ENCODE measurements around the gene GRIA4. TPM values are rescaled to one million over a fixed set of nuclear protein-coding genes. Genes with fewer than 3 reads are reported as not detected.

Gene GRIA4
- total and polyA plus RNA-seq, 5 donors, result 0.05 to 0.17 TPM; not detected in 3

- 40% methylated on average over 3 of the region's 3 CpGs for WGBS
- no peak for ATAC-seq
Measured at GRCh38 chr11:105790840-105791239, 181.0 kb downstream of the GRIA4 start.

GRCh38 chr11:105793092-105793491 is 183.2 kb downstream of the GRIA4 start:
- no peak overlapping the region for H3K27ac ChIP-seq (ENCODE audit: low read length)
- H3K4me3 ChIP-seq (ENCODE audit: low read length), result no peak overlapping the region
- intact Hi-C loops (cut with DNase I), result no loop called here
- ATAC-seq, result no peak
- no peak for DNase-seq
- H3K9me3 ChIP-seq (ENCODE audit: control insufficient read depth, low read length), result no peaks in the 10 kb centered on the region
- 58% methylated on average over 2 of the region's 2 CpGs for WGBS
- H3K27me3 ChIP-seq (ENCODE audit: control insufficient read depth, insufficient read depth), result no peaks in the 10 kb centered on the region
- no peaks in the 10 kb centered on the region for H3K4me1 ChIP-seq (ENCODE audit: control insufficient read depth, insufficient read depth, low read length)

More at GRCh38 chr11:105790840-105791239, 181.0 kb downstream of the GRIA4 start:
- H3K4me3 ChIP-seq (ENCODE audit: low read length), result no peak overlapping the region
- no peaks in the 10 kb centered on the region for H3K27me3 ChIP-seq (ENCODE audit: control insufficient read depth, insufficient read depth)
- intact Hi-C loops (cut with DNase I), result no loop called here
- H3K4me1 ChIP-seq (ENCODE audit: control insufficient read depth, insufficient read depth, low read length), result no peaks in the 10 kb centered on the region
- no peak for DNase-seq
- H3K27ac ChIP-seq (ENCODE audit: low read length), result no peak overlapping the region
- no peaks in the 10 kb centered on the region for H3K9me3 ChIP-seq (ENCODE audit: control insufficient read depth, low read length)

- H3K4me3 ChIP-seq (ENCODE audit: low read length), result no peak overlapping the region
- ATAC-seq (no peak), DNase-seq (no peak)
- intact Hi-C loops (cut with DNase I), result no loop called here
- H3K27me3 ChIP-seq (ENCODE audit: control insufficient read depth, insufficient read depth), result no peaks in the 10 kb centered on the region
- WGBS, result 78% methylated on average over 2 of the region's 2 CpGs
- no peaks in the 10 kb centered on the region for H3K9me3 ChIP-seq (ENCODE audit: control insufficient read depth, low read length)
- H3K27ac ChIP-seq (ENCODE audit: low read length), result no peak overlapping the region
- H3K4me1 ChIP-seq (ENCODE audit: control insufficient read depth, insufficient read depth, low read length), result no peaks in the 10 kb centered on the region
Measured at GRCh38 chr11:105799263-105799662, 189.4 kb downstream of the GRIA4 start.

GRCh38 chr11:105799728-105800462 is 190.0 kb downstream of the GRIA4 start:
- Histone ChIP-seq H3K4me1 (ENCODE audit: control insufficient read depth, insufficient read depth, low read length) (no peaks in the 10 kb centered on the region), H3K9me3 (ENCODE audit: control insufficient read depth, low read length) (no peaks in the 10 kb centered on the region), H3K27me3 (ENCODE audit: control insufficient read depth, insufficient read depth) (no peaks in the 10 kb centered on the region), H3K27ac (ENCODE audit: low read length) (no peak overlapping the region), H3K4me3 (ENCODE audit: low read length) (no peak overlapping the region)
- no peak for ATAC-seq
- intact Hi-C loops (cut with DNase I), result no loop called here
- DNase-seq, result no peak
- 65% methylated on average over 2 of the region's 2 CpGs for WGBS

- intact Hi-C loops (cut with DNase I), result no loop called here
- DNase-seq (no peak), ATAC-seq (no peak)
- Histone ChIP-seq H3K9me3 (ENCODE audit: control insufficient read depth, low read length) (no peaks in the 10 kb centered on the region), H3K4me1 (ENCODE audit: control insufficient read depth, insufficient read depth, low read length) (no peaks in the 10 kb centered on the region), H3K27ac (ENCODE audit: low read length) (no peak overlapping the region), H3K27me3 (ENCODE audit: control insufficient read depth, insufficient read depth) (no peaks in the 10 kb centered on the region), H3K4me3 (ENCODE audit: low read length) (no peak overlapping the region)
Measured at GRCh38 chr11:105802390-105802789, 192.5 kb downstream of the GRIA4 start.

GRCh38 chr11:105811242-105811641 is 201.4 kb downstream of the GRIA4 start:
- Histone ChIP-seq H3K27me3 (ENCODE audit: control insufficient read depth, insufficient read depth) (no peaks in the 10 kb centered on the region), H3K4me1 (ENCODE audit: control insufficient read depth, insufficient read depth, low read length) (no peaks in the 10 kb centered on the region), H3K4me3 (ENCODE audit: low read length) (no peak overlapping the region), H3K9me3 (ENCODE audit: control insufficient read depth, low read length) (no peaks in the 10 kb centered on the region), H3K27ac (ENCODE audit: low read length) (no peak overlapping the region)
- intact Hi-C loops (cut with DNase I), result no loop called here
- DNase-seq (no peak), ATAC-seq (no peak)
- 63% methylated on average over 5 of the region's 5 CpGs for WGBS

- WGBS, result 45% methylated on average over 4 of the region's 4 CpGs
- Histone ChIP-seq H3K9me3 (ENCODE audit: control insufficient read depth, low read length) (no peaks in the 10 kb centered on the region), H3K4me3 (ENCODE audit: low read length) (no peak overlapping the region), H3K27me3 (ENCODE audit: control insufficient read depth, insufficient read depth) (no peaks in the 10 kb centered on the region), H3K4me1 (ENCODE audit: control insufficient read depth, insufficient read depth, low read length) (no peaks in the 10 kb centered on the region), H3K27ac (ENCODE audit: low read length) (no peak overlapping the region)
- DNase-seq (no peak), ATAC-seq (no peak)
- intact Hi-C loops (cut with DNase I), result no loop called here
Measured at GRCh38 chr11:105821372-105821771, 211.5 kb downstream of the GRIA4 start.

GRCh38 chr11:105821781-105822180 is 211.9 kb downstream of the GRIA4 start:
- intact Hi-C loops (cut with DNase I), result no loop called here
- ATAC-seq, result no peak
- no peak overlapping the region for H3K4me3 ChIP-seq (ENCODE audit: low read length)
- WGBS, result 62% methylated on average over 8 of the region's 8 CpGs
- H3K27me3 ChIP-seq (ENCODE audit: control insufficient read depth, insufficient read depth), result no peaks in the 10 kb centered on the region
- H3K4me1 ChIP-seq (ENCODE audit: control insufficient read depth, insufficient read depth, low read length), result no peaks in the 10 kb centered on the region
- no peak overlapping the region for H3K27ac ChIP-seq (ENCODE audit: low read length)
- no peaks in the 10 kb centered on the region for H3K9me3 ChIP-seq (ENCODE audit: control insufficient read depth, low read length)
- DNase-seq, result no peak

GRCh38 chr11:105823495-105824033 is 213.7 kb downstream of the GRIA4 start:
- WGBS, result 76% methylated on average over 2 of the region's 2 CpGs

GRCh38 chr11:105824457-105825013 is 214.7 kb downstream of the GRIA4 start:
- ATAC-seq, result no peak
- Histone ChIP-seq H3K4me3 (ENCODE audit: low read length) (no peak overlapping the region), H3K4me1 (ENCODE audit: control insufficient read depth, insufficient read depth, low read length) (no peaks in the 10 kb centered on the region), H3K27ac (ENCODE audit: low read length) (no peak overlapping the region), H3K9me3 (ENCODE audit: control insufficient read depth, low read length) (no peaks in the 10 kb centered on the region), H3K27me3 (ENCODE audit: control insufficient read depth, insufficient read depth) (no peaks in the 10 kb centered on the region)
- intact Hi-C loops (cut with DNase I), result no loop called here
- WGBS, result 85% methylated on average over 10 of the region's 10 CpGs
- no peak for DNase-seq

More at GRCh38 chr11:105823495-105824033, 213.7 kb downstream of the GRIA4 start:
- H3K4me3 ChIP-seq (ENCODE audit: low read length), result no peak overlapping the region
- intact Hi-C loops (cut with DNase I), result no loop called here
- H3K27ac ChIP-seq (ENCODE audit: low read length), result no peak overlapping the region
- no peaks in the 10 kb centered on the region for H3K9me3 ChIP-seq (ENCODE audit: control insufficient read depth, low read length)
- ATAC-seq, result no peak
- no peaks in the 10 kb centered on the region for H3K4me1 ChIP-seq (ENCODE audit: control insufficient read depth, insufficient read depth, low read length)
- H3K27me3 ChIP-seq (ENCODE audit: control insufficient read depth, insufficient read depth), result no peaks in the 10 kb centered on the region
- DNase-seq, result no peak

GRCh38 chr11:105825141-105825540 is 215.3 kb downstream of the GRIA4 start:
- WGBS, result 77% methylated on average over 1 of the region's 1 CpG
- H3K27me3 ChIP-seq (ENCODE audit: control insufficient read depth, insufficient read depth), result no peaks in the 10 kb centered on the region
- intact Hi-C loops (cut with DNase I), result no loop called here
- H3K4me3 ChIP-seq (ENCODE audit: low read length), result no peak overlapping the region
- H3K4me1 ChIP-seq (ENCODE audit: control insufficient read depth, insufficient read depth, low read length), result no peaks in the 10 kb centered on the region
- no peak overlapping the region for H3K27ac ChIP-seq (ENCODE audit: low read length)
- DNase-seq (no peak), ATAC-seq (no peak)
- no peaks in the 10 kb centered on the region for H3K9me3 ChIP-seq (ENCODE audit: control insufficient read depth, low read length)
